Measurements from ENCODE around the gene OSBPL1A.

OSBPL1A gene

DNA sequence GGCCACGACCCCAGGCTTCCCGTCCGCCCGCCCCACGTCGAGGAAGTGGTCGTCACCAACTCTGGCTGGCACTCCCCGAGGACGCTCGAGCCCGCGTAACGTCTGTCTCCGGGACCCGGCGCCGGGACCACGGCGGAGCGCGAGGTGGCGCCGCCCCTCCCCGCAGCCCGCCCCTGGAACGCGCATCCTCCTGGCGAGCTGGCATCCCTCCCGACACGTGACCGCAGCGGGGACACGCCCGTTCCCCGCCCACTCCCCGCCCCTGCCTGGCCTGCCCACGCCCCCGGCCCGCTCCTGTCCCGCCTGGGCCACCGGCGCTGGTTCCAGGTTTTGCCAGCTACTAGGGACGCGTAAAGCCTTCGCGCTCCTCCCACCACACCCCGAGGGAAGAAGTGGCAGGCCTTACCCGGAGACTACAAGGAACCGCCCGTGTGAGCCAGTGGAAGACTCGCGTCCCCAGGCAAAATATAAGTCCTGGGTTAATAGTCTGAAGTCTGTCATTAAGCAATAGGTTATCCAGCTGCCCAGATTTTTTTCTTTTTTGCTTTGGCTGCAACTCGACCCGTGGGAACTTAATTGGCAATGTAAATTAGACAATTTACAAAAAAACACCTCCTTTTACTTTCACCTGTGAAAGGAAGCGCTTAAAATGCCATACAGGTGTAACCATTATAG, at the start of gene OSBPL1A:
Gene OSBPL1A (minus strand): TSS at position 131 of the 675 bp plus-strand sequence. CDS start 20,291 bp downstream, outside the sequence.
- FAIRE-seq (no peak), DNase-seq (ENCODE audit: extremely low spot score, insufficient read length, low read depth) (no peak)

DNA sequence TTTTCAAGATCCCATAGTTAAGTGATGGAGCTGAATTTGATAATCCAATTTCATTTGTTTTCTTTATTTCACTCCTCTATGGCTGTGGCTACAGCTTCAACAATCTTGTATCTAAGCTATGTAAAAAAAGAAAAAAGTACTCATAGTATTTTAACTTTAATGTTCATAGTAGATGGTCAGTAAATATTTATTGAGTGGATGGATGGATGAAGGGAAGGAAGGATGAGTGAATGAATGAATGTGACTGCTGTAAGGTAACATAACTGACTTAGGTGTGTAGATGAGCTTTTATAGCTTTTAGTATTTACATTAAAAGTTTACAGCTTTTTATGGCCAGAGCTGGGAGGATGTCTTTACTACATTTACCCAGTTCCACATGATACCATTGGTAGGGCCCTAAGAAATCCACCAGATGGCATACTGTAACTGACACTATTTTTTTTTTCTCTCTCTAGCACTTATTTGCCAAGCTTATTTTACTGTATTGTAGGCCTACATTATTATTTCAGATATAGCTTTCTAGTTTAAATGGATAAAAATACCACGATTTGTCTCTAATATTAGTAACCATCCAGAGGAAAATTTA, 49.4 kb upstream of the OSBPL1A start:
- DNase-seq (ENCODE audit: extremely low spot score, insufficient read length, low read depth) (no peak), FAIRE-seq (no peak)

DNA sequence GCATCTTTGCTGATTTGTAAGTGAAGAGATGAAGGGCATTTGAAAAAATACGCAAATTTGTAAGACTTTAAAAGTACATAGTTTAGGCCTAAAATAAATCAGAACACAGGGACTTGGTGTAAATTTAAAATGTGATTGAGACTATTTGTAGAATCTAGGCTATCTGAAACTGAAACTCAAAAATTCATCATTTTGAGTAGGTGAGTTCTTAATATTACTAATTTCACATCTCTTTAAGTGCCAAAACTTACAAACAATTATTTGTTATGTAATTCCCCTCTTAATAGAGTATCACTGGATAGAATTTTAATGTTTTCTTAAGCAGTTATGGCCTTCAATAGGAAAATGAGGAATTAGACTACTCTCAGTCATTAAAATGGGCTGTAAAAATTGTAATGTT, 48.8 kb upstream of the OSBPL1A start:
- no peak for DNase-seq (ENCODE audit: extremely low spot score, insufficient read length, low read depth)
- peak; percentile 65 for FAIRE-seq

DNA sequence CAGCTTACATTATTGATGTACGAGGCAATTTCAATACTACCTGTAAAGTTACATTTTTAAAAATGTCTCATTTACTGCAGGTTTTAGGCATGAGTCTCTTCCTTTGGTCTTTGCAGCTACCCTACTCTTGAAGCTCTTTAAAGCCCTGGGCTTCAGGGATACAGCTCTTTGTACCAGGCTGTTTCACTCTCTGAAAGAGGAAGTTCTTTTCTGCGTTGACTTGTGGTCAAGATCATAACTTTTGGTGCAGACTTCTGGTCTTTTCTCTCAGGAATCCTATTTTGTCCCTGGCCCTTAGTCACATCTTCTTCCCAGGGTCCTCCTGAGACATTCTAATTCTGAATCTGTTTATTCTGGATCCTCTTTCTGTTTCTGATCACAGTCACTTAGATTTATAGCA, 46.2 kb upstream of the OSBPL1A start:
- no peak for DNase-seq (ENCODE audit: extremely low spot score, insufficient read length, low read depth)

DNA sequence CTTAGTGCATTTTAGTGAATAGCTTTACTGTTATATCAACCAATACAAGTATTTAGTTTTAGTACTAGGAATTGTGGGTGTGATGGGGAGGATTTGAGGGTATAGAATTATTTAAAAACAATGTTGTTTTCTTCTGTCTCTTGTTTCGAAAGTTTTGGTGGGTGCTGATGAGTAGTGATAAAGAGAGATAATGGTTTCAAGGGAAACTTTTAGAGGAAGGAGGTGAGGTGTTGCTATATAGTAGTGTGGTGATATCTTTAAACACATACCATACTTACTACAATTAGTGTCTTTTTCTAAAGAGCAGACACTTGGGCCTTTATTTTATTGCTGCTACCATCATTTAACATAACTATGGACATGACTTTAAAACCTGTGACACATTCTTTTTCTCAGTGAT, 39.3 kb upstream of the OSBPL1A start:
- FAIRE-seq: no peak
- no peak for DNase-seq (ENCODE audit: extremely low spot score, insufficient read length, low read depth)

More for the DNA sequence above, 46.2 kb upstream of the OSBPL1A start:
- FAIRE-seq: peak; percentile 54

DNA sequence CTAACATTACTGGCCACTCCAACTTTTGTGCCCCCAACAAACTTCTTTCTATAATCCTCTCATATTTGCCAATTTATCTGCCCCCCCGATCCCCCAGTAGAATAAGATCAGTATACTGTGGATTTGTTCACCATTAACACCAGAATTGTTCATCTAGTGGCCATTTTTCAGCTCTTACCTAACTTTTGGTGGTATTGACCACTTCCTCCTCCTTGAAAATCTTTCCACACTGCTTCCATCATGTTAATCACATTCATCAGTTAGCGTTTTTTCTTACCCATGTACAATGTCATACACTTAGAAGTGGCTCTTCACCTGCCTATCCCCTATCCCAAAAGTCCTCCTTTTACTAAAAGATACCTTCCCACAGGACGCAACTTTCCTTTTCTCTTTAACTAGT, 35.0 kb upstream of the OSBPL1A start:
- DNase-seq (ENCODE audit: extremely low spot score, insufficient read length, low read depth): no peak

DNA sequence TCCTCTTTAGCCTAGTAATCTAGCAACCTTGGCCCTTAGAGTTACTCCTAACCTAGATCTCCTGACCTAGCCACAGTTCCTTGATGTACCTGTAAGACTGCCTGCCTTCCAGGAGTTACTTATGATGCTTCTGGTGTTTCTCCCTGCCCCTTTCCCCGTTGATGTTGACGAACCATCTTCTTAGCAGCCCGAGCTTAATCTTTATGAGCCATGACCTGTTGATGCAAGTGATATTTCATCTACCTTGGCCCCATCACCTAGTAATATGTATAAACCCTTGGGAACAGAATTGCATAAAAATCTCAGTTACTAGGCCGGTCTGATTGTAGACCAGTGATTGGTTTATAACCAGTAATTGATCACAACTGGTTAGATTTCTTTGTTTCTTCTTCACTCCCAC, 31.6 kb upstream of the OSBPL1A start:
- FAIRE-seq: no peak
- DNase-seq (ENCODE audit: extremely low spot score, insufficient read length, low read depth): no peak

More for the DNA sequence above, 35.0 kb upstream of the OSBPL1A start:
- FAIRE-seq: no peak

DNA sequence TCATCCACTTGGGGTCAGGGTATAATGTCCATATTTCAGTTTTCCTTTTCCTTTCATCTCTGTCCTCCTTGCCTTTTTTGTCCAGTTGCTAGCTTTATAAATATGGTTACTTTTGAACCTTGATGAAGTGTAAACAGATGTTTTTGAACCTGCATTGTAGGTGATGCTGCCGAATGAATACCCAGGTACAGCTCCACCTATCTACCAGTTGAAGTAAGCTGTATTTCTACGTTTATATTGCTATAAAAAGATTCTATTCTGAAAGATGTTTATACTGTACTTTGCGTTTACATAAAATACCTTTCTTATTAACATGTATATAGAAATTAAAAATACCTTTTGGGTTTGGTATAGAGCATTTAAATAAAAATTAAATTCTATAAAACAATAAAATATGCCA, 31.1 kb upstream of the OSBPL1A start:
- FAIRE-seq: no peak
- no peak for DNase-seq (ENCODE audit: extremely low spot score, insufficient read length, low read depth)

DNA sequence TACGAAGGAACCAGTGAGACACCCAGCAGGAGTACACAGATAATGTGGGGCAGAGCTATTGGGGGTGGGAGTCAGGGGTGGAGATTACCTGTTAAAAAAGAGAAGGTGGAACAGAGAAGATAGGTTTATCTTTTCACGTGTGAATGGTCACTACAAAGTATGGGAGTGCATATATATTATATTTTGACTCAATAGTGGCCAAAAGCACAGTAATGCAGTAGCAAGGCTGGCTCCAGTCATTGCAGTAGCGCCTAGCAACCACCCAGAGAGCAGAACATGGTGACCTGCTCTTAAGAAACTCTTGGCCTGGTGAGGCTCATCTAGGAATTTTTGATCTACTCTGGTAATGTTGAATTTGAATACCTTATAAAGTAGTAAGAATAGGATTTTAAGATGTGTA, 29.9 kb upstream of the OSBPL1A start:
- no peak for FAIRE-seq

DNA sequence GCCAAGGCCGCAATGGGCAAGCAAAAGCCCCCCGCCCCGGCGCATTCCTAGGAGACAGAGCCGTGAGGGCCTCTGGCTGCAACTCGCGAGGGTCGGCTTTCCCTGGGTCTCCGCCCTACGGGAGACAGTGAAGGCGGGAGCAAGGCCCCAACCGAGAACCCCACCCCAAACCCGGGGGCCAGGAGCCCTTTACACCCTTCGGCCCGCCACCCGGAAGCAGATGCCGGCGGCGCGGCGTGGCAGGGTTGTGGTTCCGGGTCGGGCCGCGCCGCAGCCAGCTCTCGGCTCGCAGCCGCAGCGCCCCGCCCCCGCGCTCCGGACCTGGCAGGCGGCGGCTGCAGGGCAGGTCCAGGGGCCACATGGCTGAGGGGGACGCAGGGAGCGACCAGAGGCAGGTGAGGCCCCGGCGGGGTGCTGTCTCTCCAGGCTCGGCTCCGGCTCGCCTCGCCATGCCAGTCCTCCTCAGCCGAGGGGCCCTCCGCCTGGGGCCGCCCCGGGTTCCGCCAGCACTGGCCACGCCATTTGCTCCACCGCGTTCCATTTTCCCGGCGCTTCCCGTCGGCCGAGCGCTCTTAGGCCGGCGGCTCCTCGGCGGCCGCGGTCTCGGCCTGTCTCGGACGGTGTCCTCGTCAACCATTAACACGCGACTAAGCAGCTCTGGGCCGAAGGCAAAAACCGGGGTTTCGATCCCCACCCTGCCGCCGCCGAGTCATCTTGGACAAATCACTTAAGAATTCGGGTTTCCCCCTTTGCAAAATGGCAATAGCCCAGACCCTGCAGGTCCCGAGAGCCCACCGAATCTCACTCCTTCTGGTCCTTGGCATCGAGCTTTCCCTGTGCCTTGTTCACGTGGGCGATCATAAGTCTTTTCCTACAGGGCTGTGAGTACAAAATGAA, 29.0 kb upstream of the OSBPL1A start, which contains the start of gene IMPACT:
Gene IMPACT (plus strand): TSS at position 273 of the 897 bp plus-strand sequence. CDS start 87 bp downstream, at position 360.
- FAIRE-seq: peak; percentile 72
- peak; percentile 59 for DNase-seq (ENCODE audit: extremely low spot score, insufficient read length, low read depth)

More for the DNA sequence above, 29.9 kb upstream of the OSBPL1A start:
- DNase-seq (ENCODE audit: extremely low spot score, insufficient read length, low read depth): no peak

DNA sequence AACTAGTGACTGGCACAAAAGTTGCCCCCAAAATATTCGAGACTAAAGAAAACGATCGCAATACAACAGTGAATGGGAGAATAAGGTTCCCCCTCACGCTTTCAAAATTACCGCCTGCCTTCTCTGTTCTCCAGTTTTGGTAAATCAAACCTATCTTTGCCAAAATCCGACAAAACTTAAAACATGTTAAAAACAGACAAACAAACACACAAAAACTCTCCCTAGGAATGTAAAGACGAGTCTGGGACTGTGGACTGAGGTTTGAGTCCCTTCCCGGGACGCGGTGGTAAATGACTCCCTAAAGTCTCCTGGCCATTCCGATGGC, 28.4 kb upstream of the OSBPL1A start:
- FAIRE-seq (peak; percentile 55), DNase-seq (ENCODE audit: extremely low spot score, insufficient read length, low read depth) (no peak)

DNA sequence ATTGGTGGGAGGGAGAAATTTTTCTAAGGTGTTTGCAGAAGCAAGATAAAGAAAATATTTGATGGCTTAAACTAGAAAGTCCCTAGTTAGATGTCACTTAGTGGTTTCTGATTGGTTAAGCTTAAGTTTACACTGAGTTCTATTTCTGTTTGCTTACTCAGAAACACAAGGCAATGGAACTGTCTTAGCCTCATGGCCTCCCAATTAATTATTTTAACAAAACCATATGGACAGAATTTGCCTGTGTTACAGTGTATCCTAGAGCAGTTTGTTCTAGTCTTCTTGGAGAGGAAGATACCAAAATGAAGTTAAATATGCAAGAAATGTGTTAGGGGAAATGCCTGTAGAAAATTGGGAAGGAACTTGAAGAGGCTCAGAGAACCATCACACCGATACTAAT, 24.2 kb upstream of the OSBPL1A start:
- FAIRE-seq (no peak), DNase-seq (ENCODE audit: extremely low spot score, insufficient read length, low read depth) (no peak)

DNA sequence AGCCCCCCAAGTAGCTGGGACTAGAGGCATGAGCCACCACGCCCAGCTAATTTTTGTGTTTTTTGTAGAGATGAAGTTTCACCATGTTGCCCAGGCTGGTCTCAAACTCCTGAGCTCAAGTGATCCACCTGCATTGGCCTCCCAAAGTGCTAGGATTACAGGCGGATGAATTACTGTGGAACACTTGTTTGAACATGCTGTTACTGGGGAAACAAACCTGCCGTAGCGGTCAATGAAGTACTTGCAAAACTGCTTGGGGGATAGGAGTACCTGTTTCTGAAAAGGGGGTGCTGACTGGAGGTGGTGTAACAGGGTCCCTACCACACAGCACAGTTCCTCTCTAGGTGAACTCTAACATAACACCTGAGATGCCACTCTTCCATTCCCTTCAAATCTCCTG, 22.9 kb upstream of the OSBPL1A start:
- DNase-seq (ENCODE audit: extremely low spot score, insufficient read length, low read depth) (no peak), FAIRE-seq (no peak)

DNA sequence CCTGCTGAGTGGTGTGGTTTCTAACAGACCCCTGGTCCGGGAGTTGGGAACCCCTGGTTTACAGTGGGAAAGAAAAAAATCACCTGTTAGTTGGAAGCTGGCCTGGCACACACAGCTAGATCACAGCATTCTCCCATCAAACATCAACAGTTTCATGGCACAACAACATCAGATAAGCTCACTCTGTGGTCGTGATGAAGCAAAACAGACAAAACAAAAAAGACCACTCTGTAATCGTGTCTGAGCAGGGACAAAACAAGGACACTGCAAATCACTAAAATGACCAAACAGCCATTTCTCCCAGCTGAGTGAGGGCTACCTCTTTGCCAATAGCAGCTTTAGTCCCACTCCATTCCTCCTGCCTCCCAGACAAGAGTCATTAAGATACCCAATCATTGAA, 19.9 kb upstream of the OSBPL1A start:
- FAIRE-seq (no peak), DNase-seq (ENCODE audit: extremely low spot score, insufficient read length, low read depth) (no peak)

DNA sequence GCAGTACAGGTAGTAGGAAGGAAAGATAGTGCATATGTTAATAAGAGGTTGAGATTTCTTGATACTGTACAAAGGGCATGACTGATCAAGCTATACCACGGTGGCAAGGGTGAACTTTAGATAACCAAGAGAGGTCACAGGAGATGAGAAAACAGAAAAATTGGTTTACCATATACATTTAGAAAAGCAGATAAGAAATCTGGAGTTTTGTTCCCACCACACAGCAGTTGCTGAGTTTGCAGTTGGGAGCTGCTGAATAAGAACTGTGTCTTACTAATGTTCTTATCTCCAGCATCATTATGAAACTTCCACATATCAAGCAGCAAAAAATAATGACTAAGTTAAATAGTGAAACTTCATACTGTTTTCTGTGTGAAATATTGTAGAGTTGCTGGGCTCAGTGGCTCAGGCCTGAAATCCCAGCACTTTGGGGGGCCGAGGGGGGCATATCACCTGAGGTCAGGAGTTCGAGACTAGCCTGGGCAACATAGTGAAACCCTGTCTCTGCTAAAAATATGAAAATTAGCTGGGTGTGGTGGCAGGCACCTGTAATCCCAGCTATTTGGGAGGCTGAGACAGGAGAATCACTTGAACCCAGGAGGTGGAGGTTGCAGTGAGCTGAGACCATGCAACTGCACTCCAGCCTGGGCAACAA, 16.9 kb upstream of the OSBPL1A start:
- DNase-seq (ENCODE audit: extremely low spot score, insufficient read length, low read depth): no peak
- FAIRE-seq: no peak

DNA sequence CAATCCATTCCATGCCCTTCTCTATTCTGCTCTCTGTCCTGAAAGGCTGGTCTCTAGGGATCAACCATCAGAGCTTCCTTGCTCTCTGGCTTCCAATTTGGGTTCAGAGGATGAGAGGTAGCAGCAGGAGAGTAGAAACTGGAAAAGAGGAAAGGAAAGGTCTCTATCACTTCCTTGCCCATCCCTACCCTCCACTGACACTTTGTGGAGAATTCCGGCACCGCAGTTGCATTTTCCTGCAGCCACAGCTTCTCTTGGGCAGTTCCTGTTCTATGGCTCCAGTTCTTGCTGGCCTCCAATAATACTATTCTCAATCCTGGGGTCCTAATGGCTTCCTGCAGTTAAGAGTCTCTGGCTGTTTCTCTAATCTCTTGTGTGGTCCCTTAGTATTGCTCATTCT, 15.5 kb upstream of the OSBPL1A start:
- DNase-seq (ENCODE audit: extremely low spot score, insufficient read length, low read depth) (no peak), FAIRE-seq (no peak)

DNA sequence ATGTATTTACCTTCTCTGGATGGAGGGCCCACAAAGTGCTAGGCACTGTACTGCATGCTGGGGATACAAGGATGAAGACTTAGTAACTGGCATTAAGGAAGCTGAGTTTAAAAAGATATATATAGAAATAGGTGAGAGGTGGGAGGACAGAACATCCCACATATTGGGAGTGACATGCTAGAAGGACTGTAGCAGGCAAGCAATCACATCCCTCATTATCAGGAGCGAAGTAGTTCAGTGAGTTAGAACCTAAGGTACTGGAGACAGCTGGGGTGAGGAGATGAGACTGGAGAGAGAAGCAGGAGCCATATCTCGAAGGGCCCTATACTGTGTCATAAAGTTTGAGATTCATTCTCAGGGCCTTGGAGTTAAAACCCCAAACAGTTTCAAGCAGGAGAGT, 10.9 kb upstream of the OSBPL1A start:
- DNase-seq (ENCODE audit: extremely low spot score, insufficient read length, low read depth) (no peak), FAIRE-seq (no peak)

DNA sequence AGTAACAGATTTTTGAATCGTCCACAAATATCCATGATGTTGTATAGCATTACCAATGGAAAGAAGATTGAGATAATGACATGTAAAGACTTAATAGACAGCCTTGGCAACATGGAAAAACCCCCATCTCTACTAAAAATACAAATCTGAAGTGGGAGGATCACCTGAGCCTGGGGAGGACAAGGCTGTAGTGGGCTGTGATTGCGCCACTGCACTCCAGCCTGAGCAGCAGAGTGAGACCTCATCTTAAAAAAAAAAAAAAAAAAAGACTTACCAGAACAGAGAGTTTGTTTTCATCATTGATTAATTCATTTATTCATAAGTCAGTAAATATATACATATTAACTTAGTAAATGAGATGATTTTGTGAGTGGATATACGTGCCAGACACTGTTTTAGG, 7.0 kb upstream of the OSBPL1A start:
- FAIRE-seq: no peak
- no peak for DNase-seq (ENCODE audit: extremely low spot score, insufficient read length, low read depth)

DNA sequence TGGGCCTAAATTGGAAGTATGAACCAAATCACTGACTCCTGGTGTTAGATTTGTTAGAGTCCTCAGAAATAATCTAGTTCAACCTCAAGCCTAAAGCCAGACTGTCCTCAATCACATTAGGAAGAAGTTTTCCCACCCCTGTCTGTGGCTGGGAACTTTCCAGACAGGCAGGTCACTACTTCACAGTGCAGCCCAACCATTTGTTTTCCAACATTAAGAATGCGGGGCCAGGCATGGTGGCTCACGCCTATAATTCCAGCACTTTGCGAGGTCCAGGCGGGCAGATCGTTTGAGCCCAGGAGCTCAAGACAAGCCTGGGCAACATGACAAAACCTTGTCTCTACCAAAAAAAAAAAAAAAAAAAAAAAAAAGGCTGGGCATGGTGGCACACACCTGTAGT, 5.5 kb upstream of the OSBPL1A start:
- FAIRE-seq (no peak), DNase-seq (ENCODE audit: extremely low spot score, insufficient read length, low read depth) (no peak)

DNA sequence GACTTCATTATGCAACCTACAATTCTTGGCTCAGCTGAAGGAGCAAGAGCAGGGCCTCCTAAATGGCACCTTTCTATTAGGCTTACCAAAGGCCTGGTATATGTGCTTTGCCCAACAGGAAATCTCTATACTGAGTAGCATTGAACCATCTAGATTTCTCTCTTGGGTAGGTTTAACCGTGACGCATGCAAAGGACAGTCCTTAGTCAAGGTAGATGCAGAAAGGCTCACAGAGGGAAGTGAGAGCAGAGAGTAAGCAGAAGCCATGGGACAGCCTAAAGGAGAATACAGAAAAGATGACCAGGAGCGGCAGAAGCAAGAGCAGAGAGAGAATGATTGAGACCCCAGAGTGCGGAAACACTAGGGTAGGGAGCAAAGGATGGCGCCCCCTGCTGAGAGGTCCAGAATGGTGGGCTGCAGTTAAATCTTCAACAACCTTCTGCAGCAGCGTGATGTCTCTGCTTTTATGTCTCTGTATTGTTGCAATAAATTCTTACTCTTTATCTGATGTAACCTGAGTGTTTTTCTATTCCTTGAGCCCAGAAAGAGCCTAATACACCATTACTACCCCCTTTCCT, 4.7 kb upstream of the OSBPL1A start:
- no peak for FAIRE-seq
- DNase-seq (ENCODE audit: extremely low spot score, insufficient read length, low read depth): no peak
